NCI-H1694 (cell line): ENCODE data around the gene HNRNPAB.
A peak's percentile ranks its signal among the peaks of the same experiment; 100 is the strongest.

Experiments
- DNase-seq: peaks from one replicate; lab custom pipeline; 2025; lab: John Stamatoyannopoulos, UW

The HNRNPAB gene

DNA sequence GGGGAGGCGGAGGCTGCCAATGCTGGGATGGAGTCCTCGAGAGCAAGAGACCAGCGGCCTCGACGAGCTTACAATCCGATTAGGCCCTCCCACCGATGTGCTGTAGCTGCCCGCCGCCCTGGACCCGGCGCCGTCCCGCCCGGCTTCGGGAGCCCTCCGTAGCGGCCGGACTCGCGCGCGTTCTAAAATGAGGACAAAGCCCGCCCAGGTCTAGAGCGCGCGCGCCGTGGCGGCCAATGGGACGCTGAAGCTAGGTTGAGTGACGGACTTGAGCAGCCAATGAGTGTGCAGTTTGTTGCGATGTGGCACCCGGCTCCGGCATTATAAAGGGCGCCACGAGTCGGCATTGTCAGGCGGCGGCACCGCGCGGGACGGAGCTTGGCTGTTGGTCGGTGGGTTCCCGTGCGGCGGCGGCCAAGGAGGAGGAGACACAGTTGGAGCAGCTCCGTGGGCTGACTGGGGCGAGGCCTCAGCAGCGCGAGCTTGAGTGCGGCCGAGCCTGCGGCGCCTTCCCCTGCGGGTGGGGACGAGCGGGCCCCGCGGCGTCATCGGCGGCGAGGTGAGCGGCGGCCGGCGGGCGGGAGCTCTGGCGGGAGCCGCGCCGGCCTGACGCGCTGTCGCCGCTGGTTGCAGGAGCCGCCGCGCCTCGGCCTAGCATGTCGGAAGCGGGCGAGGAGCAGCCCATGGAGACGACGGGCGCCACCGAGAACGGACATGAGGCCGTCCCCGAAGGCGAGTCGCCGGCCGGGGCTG is at the start of gene HNRNPAB:
TSS of gene HNRNPAB (plus strand) at position 352 of the 753 bp plus-strand sequence. CDS start at position 657, 305 bp downstream.
- peak; percentile 89 for DNase-seq

DNA sequence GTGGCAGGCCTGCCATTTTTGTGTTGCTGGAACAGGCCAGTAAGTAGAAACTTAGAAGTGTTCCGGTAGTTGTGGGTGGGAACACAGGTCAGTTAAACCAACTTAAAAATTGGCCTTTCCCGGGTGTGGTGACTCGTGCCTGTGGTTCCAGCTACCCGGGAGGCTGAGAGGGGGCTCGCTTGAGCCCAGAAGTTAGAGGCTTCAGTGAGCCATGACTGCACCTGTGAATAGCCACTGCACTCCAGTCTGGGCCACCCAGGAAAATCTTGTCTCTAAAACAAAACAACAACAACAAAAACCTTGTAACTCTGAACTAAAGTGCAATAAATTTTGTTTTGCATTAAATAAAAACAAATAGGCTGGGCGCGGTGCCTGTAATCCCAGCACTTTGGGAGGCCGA is 49.3 kb upstream of the HNRNPAB start:
- no peak for DNase-seq

DNA sequence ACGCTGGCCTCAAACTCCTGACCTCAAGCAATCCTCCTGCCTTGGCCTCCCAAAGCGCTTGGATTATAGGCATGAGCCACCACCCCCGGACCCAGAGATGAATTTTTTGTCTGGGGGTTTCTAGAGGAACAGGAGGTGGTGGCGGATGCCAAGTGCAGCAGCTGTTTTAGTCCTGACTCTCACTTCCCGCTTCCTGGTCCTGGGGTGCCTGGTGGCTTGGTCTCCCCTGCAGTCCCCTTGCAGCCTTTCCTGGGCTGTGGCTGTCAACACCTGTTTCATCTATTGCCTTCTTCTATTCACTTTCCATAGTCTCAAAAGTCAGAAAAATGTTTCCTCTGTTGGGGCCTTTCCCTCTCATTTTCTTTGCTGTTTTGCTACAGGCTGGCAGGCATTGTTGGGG is 44.2 kb upstream of the HNRNPAB start:
- DNase-seq, result no peak

DNA sequence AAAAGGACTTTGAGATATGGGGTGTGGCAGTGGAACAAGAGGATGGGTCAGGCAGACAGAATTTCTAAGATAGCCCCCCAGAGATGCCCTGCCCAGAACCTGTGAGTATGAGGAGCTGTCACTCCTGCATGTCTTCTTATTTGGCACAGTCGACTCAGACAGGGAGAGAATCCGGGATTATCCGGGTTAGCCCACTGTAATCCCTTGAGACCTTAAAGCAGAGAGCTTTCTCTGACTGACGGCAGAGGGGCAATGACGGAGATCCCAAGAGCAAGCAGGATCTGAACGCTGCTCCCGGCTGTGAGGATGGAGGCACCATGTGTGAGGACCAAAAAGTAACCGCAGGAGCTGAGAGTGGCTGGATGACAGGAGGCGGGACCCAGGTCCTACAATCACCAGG is 41.9 kb upstream of the HNRNPAB start:
- no peak for DNase-seq

DNA sequence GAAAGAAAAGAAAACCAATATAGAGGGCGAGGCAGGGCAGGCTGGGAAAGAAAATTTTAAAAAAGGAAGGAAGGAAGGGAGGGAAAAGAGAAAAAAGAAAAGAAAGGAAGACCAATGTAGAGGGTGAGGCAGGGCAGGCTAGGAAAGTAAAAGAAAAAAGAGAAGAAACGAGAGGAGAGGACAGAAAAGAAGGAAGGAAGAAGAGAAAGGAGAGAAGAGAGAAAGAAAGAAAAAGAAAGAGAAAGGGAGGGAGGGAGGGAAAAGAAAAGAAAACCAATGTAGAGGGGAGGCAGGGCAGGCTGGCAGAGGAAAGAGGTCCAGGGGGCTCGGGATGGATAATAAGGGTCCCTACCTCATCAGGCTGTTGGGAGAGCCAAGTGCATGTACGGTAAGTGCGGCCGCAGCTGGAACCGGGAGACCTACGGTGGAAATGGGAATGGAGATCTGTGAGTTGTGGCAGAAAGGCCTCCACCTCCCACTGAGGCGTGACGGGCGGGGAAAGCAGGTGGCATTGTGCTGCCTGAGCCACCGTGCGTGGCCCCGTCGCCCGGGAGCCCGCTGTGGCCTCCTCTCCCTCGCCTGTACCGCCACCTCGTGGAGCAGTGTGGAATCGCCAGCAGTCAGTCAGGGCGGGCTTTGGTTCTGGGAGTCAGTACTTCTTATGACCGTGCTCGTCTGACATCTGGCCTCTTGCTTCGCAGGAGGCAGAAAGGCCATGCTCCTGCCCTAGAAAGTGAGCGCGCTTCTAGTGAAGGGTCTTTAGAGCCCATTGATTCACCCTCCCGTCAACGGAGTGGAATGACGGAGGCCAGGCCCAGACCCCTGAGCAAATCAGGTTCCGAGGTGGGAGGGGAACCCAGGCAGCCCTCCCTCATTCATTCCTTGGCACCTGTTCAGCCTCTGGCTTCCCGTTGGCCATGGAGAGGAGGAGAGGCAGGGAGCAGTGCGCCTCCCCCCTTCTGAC is 40.3 kb upstream of the HNRNPAB start:
- peak; percentile 70 for DNase-seq

DNA sequence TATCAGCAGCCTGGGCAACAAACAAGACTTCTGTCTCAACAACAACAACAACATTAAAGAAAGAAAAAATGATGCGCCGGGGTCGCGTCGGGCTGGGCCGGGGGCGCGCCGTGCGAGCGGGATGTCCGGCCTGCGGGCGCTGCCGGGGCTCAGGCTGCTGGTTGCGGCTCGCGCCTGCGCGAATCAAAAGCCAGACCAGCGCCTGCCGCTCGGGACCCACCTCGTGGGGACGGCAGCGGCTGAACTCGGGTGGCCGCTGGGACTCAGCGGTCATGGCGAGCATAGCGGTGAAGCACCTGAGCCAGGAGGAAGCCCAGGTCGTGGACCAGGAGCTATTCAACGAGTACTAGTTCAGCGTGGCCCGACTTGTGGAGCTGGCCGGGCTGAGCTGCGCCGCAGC is 38.8 kb upstream of the HNRNPAB start:
- DNase-seq, result no peak

DNA sequence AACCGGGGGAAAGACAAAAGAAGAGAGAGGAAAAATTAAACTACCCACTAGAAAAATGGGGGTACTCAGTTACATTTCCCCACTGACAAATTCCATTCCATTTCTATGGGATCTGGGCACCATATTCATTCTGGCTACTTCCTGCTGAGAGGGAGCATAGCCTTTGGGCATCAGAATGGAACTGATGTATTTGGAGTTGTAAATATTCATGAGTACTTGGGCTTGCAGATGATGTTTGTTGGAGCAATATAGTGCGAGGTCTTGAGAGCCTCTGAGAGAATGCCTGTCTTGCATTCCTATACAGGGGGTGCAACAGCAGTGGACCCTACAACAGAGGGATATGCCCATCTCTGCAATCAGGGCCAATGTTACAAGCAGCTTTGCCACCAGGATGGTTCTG is 33.9 kb upstream of the HNRNPAB start:
- no peak for DNase-seq

DNA sequence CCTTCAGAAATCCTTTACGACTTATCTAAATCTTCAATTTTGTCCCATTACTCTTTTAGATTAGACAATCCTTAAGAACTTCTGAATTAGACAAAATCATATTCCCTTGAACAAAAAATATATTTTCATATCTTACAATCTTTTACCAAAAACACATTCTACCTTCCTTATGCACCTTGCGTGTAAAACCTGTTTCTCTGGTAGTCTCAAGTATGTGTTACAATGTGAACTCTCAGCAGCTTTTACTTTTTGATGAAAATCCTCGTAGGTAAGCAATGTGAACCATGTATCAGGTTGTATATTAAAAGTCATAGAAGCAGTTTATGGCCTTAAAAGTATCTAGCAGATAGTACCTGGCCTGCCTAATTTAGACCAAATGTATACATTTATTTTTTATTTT is 29.9 kb upstream of the HNRNPAB start:
- DNase-seq, result no peak

DNA sequence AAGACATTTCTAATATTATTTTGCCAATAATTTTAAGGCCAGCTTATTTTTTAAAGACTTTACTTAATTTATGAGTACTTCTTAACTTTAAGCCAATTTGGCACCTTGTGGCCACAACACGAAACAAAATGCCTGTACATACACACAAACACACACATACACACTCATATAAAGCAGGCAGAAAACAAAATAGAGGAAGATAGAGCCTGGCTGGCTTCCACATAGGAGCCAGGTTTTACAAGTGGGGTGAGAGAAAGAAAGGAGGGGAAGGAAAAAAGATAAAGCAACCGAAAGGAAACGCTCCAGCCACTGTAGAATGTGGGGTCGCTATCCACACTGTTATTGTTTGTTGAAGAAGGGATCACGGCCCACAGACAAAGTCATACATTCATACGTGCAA is 27.5 kb upstream of the HNRNPAB start:
- DNase-seq, result no peak

DNA sequence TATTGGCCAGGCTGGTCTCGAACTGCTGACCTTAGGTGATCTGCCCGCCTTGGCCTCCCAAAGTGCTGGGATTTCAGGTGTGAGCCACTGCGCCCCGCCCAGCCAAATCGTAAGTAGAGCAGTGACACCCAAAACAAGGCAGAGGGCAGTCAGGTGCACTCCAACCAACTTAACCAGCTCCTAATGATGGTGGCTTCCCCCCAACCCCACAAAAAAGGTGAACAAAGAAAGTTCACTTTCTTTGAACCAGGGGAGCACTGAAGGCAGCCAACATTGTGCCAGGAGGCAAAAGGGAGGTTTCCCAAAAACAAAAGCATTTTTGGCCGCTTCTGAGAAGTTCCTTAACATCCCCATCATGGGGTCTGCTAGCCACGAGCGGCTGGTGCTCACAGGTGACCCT is 26.8 kb upstream of the HNRNPAB start:
- no peak for DNase-seq

DNA sequence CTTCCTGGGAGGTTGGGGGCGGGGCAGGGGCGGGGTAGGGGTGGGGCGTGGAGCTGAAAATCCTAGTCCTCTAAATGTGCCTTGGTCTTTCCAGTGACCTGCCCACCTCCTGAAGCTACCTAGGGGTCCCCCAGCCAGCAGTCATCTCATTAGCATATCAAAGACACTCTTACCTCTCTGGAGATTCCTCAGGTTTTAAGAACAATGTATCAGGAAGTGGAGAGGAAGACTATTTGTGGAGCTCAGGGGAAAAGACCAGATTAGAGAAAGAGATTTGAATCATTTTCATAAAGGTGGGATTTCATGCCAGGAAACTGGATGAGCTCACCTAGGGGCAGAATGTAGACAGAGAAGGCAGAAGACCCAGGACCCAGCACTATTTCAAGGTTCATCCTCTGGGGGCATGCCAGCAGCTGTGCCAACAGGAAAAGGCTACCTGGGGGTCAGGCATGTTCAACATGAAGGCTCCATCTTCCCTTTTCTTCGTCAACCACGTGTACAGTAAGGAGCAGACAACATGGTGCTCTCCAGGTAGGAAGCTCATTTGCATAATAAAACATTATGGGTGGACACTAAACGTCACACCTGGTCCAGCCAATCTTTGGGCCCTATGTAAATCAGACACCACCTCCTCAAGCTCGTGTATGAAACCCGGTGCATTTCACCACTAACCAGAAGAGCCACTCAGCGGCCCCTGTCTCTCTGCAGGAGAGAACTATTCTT is 24.0 kb upstream of the HNRNPAB start:
- DNase-seq, result no peak

DNA sequence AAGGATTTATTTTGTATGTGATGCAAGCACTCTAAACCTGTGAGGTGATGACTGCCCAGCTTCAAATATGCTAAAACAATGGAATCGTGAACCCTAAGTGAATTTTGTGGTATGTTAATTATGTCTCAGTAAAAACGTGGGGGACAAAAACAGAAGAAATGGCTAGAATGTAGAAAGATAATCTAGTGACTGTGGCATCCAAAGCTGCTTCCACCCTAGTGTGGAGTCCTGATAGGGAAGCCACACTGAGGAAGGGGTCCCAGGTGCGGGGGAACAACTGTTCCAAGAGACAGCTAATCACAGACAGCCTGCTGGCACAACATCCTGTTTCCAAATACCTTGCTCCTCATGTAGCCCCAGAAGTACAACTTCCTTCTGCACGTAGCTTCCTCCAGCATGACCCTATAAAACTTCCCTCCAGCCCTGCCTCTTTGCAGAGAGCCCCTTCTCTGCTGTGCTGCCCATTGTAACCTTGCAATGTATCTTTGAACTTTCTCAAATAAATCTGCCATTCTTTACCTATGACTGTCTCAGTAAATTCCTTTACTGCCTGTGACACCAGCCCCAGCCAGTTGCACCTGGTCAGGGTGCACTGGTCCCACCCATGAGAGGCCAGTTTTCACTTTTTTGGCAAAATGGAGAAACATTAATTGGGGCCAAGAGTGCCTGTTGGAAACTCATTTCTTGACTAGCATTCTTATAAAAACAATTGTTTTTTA is 22.0 kb upstream of the HNRNPAB start:
- no peak for DNase-seq

DNA sequence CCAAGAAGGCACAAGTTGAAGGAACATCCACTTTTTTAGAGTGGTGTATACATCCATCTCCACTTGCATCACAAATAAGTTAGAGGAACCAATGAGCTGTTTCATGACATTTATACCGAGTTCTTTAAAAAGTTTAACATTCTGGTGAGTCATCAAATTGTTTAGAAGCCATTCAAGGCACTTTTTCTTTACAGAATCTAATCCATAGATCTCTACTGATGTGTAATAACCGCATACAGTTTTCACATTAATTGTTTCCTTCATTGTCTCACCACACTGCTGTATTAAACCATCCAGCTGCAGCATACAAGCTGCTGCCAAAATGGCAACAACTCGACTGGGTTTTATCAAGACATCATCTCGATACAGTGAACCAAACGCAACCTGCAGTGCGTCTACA is 17.9 kb upstream of the HNRNPAB start:
- DNase-seq, result no peak

DNA sequence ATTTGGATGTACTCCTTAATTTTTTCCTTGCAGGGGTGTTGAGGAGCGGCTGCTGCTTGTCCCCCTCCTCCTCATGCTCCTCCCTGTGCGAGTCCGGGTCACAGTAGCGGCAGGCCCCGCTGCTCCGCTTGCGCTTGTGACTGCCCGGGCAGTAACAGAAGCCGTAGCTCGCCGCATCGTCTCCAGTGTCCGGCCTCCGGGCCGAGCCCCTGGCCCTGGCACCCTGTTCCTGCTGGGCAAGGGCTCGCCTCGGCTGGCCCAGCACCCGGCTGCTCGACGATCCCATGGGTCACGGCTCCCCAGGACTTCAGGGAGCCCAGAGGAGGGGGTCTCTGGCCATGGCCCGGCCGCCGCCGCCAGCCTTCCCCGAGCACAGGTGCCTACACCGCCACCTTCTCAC is 17.3 kb upstream of the HNRNPAB start, which contains the start of gene GMCL2:
TSS of gene GMCL2 (minus strand) at position 358 of the 400 bp plus-strand sequence. CDS start at position 286, 72 bp downstream.
- no peak for DNase-seq

DNA sequence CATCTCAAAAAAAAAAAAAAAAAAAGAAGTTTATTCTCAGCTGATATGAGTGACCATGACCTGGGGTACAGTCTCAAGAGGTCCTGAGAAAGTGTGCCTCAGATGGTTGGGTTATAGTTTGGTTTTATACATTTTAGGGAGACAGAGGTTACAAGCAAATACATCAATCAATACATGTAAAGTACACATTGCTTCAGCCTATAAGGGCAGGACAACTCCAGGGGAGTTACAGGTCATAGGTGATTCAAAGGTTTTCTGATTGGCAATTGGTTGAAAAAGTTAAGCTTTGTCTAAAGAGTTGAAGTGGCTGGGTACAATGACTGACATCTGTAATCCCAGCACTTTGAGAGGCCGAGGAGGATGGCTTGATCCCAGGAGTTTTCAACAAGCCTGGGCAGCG is 14.9 kb upstream of the HNRNPAB start:
- DNase-seq, result no peak

DNA sequence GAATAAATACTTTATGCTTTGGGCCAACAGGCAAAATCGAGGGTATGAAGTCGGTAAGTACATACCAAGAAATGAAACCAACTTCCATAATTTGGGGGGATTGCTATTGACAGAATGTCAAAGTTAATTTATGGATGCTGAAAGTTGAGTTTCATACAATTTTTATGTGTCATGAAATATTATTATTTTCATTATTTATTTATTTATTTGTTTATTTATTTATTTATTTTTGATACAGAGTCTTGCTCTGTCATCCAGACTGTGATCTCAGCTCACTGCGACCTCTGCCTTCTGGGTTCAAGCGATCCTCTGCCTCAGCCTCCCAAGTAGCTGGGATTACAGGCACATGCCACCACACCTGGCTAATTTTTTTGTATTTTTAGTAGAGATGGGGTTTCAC is 12.7 kb upstream of the HNRNPAB start:
- DNase-seq, result no peak

DNA sequence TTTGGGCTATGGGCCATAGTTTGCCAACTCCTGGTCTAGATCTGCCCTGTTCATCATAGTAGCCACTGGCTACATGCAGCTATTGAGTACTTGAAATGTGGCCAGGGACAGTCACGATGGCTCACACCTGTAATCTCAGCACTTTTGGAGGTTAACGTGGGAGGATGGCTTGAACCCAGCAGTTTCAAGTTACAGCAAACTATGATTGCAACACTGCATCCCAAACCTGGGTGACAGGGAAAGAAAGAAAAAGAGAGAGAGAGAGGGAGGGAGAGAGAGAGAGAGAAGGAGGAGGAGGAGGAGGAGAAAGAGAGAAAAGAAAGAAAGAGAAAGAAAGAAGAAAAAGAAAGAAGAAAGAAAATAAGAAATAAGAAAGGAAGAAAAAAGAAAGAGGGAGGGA is 12.1 kb upstream of the HNRNPAB start:
- DNase-seq, result no peak

DNA sequence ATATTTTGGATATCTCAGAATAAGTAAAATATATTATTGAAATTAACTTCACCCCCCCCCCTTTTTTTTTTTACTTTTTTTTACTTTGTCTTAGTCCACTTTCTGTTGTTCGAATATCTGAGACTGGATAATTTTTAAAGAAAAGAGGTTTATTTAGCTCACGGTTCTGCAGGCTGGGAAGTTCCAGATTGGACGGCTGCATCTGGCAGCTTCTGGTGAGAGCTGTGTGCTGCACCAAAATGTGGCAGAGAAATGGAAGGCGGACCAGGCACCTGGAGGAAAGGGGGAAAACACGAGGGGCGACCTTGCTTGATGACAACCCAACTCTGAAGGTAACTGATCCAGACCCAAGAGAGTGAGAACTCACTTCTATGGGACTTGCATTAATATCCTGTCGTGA is 11.5 kb upstream of the HNRNPAB start:
- DNase-seq, result no peak

DNA sequence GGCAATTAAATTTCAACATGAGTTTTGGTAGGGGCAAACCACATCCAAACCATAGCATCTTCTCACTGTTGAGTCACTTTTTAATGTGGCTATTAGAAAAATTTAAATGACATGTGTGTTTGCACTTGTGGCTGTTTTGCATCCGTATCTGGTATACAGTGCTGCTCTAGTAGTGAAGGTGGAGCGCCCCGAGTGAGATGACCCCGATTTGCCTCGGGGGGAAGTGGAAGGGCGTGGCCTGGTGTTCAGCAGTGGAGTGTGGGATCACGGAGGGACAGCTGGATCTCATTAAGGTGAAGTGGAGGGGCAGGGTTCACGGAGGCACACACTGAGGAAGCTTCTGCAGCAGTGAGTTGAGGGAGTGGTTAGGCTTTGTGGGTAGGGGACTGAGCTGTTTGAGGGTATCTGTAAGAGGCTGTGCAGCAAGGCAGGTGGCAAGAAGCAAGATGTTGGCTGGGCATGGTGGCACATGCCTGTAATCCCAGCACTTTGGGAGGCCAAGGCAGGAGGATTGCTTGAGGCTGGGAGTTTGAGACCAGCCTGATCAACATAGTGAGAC is 11.0 kb upstream of the HNRNPAB start:
- no peak for DNase-seq

DNA sequence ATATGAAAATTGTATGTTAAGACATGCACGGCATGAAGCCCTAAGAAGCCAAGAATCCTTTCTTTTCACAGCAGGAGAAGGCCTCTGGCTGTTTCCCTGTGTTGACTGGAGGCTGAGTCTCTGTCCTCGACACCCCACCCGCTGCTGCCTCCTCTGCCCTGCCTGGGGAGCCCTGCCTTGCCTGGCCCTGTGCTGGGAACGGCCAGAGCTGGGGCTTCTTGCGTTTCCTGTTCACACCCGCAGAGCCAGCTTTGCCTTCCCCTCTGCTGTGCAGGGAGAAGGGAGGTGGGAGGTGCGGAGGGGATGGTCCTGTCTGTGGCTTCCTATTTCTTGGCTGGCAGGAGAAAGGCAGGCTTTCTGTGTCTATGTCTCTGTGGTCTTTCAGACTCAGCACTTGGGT is 10.3 kb upstream of the HNRNPAB start:
- no peak for DNase-seq

DNA sequence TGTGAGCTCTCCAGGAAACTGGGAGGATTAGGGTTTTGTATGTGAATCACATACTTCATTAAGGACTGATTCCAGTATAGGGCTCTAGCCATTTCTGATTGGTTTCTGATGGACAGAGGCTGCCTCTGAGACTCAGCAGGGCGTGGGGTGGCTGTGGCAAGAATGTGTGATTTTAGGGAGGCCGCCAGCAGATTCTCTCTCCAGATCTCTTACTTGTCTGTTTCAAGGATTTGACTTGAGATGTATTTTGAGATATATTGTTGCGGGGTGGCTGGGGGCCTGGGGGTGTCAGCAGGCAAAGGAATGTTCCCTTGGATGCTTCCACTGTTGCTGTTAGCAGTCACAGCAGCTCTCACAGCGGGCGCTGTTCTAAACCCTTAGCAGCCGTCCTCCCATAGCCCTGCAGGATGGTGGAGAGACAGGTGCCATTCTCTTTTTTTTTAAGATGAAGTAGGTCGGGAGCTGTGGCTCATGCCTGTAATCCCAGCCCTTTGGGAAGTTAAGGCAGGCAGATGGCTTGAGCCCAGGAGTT is 8.0 kb upstream of the HNRNPAB start:
- DNase-seq, result no peak
